AG04450 (cell line): ENCODE data around the gene ZFYVE19. TPM values are rescaled to one million over a fixed set of nuclear protein-coding genes. Genes with fewer than 3 reads are reported as not detected.

Source experiments
- CTCF ChIA-PET: fragments of 300-600, 350-600 bp; formaldehyde crosslinking; extraction: SDS; loops from one replicate; lab custom pipeline; 2022; ENCODE audit warnings: antibody characterized with exemption, inconsistent platforms; lab: Charles Lee
- POLR2A ChIA-PET: fragments of 350-600 bp; formaldehyde crosslinking; extraction: SDS; loops from one replicate; lab custom pipeline; 2021; ENCODE audit warnings: antibody characterized with exemption, inconsistent platforms; lab: Yijun Ruan, JAX
- DNase-seq: peaks from one replicate; pipeline ENCODE4 v3.0.0-alpha.2; 2011; ENCODE audit warnings: low read depth, low spot score
- H3K27ac ChIP-seq: one replicate; pipeline ENCODE4 v1.5.1; 2012; ENCODE audit warnings: low read depth, low read length, control low read depth
- H3K27me3 ChIP-seq: one replicate; pipeline ENCODE4 v1.6.0; 2012; ENCODE audit warnings: low read length; ENCODE audit not compliant: control insufficient read depth, insufficient read depth
- H3K4me3 ChIP-seq: 2 replicates; pipeline ENCODE4 v1.5.1; 2011; ENCODE audit warnings: mild to moderate bottlenecking, low read depth, low read length, control low read depth
- H3K9me3 ChIP-seq: 2 replicates; pipeline ENCODE4 v1.5.1; 2012; ENCODE audit warnings: low read length; ENCODE audit not compliant: control insufficient read depth, insufficient read depth
- polyA plus RNA-seq: library from polyadenylated mRNA; depleted of rRNA; stranded (reverse); fragments of >200 nt; gene quantifications from 2 replicates; pipeline ENCODE4 v1.2.3, GENCODE V29; 2011; rRNA removed
- small RNA-seq: library from RNA; depleted of rRNA; stranded (forward); fragments of <200 nt; gene quantifications from one replicate; pipeline ENCODE3, GENCODE V24; 2012; ENCODE audit warnings: low read depth; ENCODE audit not compliant: insufficient read length
- TF ChIP-seq, protein P1 (sequence below): IDR thresholded peaks from 2 replicates; pipeline ENCODE4 v1.5.1; 2011; ENCODE audit warnings: low read depth, low read length, control low read depth, inconsistent platforms

Gene ZFYVE19
- polyA plus RNA-seq, 1 experiment, result 15.6 TPM

DNA sequence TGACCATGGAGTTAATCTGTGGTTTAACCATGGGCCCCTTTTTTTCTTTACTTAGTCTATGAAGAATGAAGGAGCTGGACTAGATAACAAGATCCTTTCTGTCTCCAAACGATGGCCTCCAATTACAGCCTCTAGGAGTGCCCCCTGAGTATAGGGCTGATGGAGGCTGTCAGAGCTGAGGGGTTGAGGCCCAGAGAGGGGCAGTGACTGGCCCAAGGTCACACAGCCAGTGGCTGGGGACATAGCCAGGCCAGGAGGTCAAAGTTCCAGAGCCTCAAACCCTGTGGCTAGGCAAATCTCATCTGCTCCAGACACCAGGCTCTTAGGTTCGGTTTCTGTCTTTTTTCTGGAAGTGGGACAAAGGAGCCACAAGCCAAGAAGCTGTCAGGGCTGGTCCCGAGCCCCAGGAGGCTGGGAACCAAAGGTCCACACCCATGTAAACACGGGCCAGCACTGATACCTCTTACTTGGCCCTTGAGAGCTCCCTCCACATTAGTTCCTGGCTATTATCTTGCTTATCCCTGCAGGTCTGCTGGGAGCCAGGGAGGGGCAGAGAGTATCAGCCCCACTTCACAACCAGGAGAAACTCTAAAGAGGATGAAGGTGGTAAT is 56.9 kb downstream of the ZFYVE19 start:
- DNase-seq, result no peak
- ChIA-PET CTCF (interaction anchor here (0.8 to 1.3 kb wide), 4 partner anchors 10 to 32 kb away, joined by 3 to 5 read pairs (median 3); no protein-coding TSS in a partner anchor), POLR2A (interaction anchor here (0.8 kb wide), 1 partner anchor 31 kb away, joined by 3 read pairs; no protein-coding TSS in a partner anchor)
- TF ChIP-seq, protein P1, sequence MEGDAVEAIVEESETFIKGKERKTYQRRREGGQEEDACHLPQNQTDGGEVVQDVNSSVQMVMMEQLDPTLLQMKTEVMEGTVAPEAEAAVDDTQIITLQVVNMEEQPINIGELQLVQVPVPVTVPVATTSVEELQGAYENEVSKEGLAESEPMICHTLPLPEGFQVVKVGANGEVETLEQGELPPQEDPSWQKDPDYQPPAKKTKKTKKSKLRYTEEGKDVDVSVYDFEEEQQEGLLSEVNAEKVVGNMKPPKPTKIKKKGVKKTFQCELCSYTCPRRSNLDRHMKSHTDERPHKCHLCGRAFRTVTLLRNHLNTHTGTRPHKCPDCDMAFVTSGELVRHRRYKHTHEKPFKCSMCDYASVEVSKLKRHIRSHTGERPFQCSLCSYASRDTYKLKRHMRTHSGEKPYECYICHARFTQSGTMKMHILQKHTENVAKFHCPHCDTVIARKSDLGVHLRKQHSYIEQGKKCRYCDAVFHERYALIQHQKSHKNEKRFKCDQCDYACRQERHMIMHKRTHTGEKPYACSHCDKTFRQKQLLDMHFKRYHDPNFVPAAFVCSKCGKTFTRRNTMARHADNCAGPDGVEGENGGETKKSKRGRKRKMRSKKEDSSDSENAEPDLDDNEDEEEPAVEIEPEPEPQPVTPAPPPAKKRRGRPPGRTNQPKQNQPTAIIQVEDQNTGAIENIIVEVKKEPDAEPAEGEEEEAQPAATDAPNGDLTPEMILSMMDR, result no peak
- Histone ChIP-seq H3K9me3 (no peaks in the 10 kb centered on the region), H3K27me3 (peaks cover 8% of the 10 kb centered on the region), H3K27ac (no peak overlapping the region), H3K4me3 (no peak overlapping the region)

Small RNA genes lying within 50 kb of the gene (small RNA-seq; reads per million reads assigned to genes)
- gene SUMO2P15, result not detected

Other genes with a start within 250 kb of the ZFYVE19 start
- gene CCDC32, start 242.0 kb upstream of the ZFYVE19 start, polyA plus RNA-seq, result 14.0 and 16.7 TPM in 2 replicates
- 5.9 and 7.0 TPM in 2 replicates for gene RPUSD2, start 237.8 kb upstream of the ZFYVE19 start, polyA plus RNA-seq
- 3.0 and 5.6 TPM in 2 replicates for gene KNL1, start 212.8 kb upstream of the ZFYVE19 start, polyA plus RNA-seq
- gene RAD51, start 111.9 kb upstream of the ZFYVE19 start, polyA plus RNA-seq, result 5.1 and 6.0 TPM in 2 replicates
- gene RMDN3, start 51.8 kb upstream of the ZFYVE19 start, polyA plus RNA-seq, result 19.2 and 19.5 TPM in 2 replicates
- 4.2 and 4.7 TPM in 2 replicates for gene GCHFR, start 43.0 kb upstream of the ZFYVE19 start, polyA plus RNA-seq
- gene C15orf62, start 37.1 kb upstream of the ZFYVE19 start, polyA plus RNA-seq, result 0.05 TPM in 2 replicates
- gene DNAJC17, start 384 bp downstream of the ZFYVE19 start, polyA plus RNA-seq, result 25.8 and 31.7 TPM in 2 replicates
- not detected in 2 replicates for gene PPP1R14D, start 21.6 kb downstream of the ZFYVE19 start, polyA plus RNA-seq
- gene SPINT1, start 37.0 kb downstream of the ZFYVE19 start, polyA plus RNA-seq, result 0.87 and 0.94 TPM in 2 replicates
- gene RHOV, start 67.1 kb downstream of the ZFYVE19 start, polyA plus RNA-seq, result 0.04 and 0.10 TPM in 2 replicates
- 18.7 and 25.7 TPM in 2 replicates for gene VPS18, start 87.4 kb downstream of the ZFYVE19 start, polyA plus RNA-seq
- 1.5 and 2.6 TPM in 2 replicates for gene DLL4, start 122.3 kb downstream of the ZFYVE19 start, polyA plus RNA-seq
- 106 and 154 TPM in 2 replicates for gene CHAC1, start 146.4 kb downstream of the ZFYVE19 start, polyA plus RNA-seq